Hepatocyte (in vitro differentiated cells): ENCODE measurements around the gene SMIM44.

Experiments
- EZH2phosphoT487 ChIP-seq: fragments of 200-600 bp; sonication (generic); IDR thresholded peaks from one replicate; pipeline ENCODE4 v1.6.1; 2018; ENCODE audit warnings: antibody characterized with exemption, mild to moderate bottlenecking, low read depth, moderate library complexity; ENCODE audit not compliant: unreplicated experiment, severe bottlenecking
- TF ChIP-seq, protein P1 (sequence below): fragments of 200-600 bp; sonication (generic); IDR thresholded peaks from 2 replicates; pipeline ENCODE4 v1.5.1; 2016; ENCODE audit warnings: antibody characterized with exemption, mild to moderate bottlenecking; ENCODE audit not compliant: poor library complexity

DNA sequence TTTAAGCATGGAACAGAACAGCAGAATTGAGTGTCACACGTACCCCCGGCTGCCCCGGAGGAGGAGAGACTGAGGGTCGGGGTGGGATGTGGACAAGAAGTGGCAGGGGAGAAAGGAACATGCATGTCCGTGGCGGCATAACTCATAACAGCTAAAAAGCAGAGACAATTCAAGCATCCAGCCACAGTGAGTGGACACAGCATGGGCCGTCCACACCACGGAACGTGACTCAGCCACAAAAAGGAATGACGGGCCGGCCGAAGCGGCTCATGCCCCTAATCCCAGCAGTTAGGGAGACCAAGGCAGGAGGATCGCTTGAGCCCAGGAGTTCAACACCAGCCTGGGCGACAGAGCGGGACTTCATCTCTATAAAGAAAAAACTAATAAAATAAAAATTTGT lies 9.7 kb upstream of the SMIM44 start:
- TF ChIP-seq, protein P1, sequence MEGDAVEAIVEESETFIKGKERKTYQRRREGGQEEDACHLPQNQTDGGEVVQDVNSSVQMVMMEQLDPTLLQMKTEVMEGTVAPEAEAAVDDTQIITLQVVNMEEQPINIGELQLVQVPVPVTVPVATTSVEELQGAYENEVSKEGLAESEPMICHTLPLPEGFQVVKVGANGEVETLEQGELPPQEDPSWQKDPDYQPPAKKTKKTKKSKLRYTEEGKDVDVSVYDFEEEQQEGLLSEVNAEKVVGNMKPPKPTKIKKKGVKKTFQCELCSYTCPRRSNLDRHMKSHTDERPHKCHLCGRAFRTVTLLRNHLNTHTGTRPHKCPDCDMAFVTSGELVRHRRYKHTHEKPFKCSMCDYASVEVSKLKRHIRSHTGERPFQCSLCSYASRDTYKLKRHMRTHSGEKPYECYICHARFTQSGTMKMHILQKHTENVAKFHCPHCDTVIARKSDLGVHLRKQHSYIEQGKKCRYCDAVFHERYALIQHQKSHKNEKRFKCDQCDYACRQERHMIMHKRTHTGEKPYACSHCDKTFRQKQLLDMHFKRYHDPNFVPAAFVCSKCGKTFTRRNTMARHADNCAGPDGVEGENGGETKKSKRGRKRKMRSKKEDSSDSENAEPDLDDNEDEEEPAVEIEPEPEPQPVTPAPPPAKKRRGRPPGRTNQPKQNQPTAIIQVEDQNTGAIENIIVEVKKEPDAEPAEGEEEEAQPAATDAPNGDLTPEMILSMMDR, result no peak
- no peak for TF ChIP-seq EZH2phosphoT487
